Natural killer cell treated with Interleukin-12 subunit alpha and Interleukin-12 subunit beta and Interleukin-15 and Interleukin-18, amount 100 ng/mL, for 72 hours (primary cell): ENCODE data around the gene MAP3K19. TPM values are rescaled to one million over a fixed set of nuclear protein-coding genes. Genes with fewer than 3 reads are reported as not detected.
"Not testable (repeated sequence)": the region's sequence is repeated elsewhere in the genome, so short reads cannot be mapped to it uniquely, and the experiment has no call there.

Experiments
- ATAC-seq, 2 donors: fragments of 150-1000 bp; cut with Tn5 transposase in 1 of 2; sonication (Bioruptor Pico), chemical (Tn5 transposase) in 1 of 2; 2 replicates each; pipeline ENCODE4 v1.10.0; 2021
- DNase-seq: peaks from one replicate; pipeline ENCODE4 v3.0.0; 2022; ENCODE audit warnings: low spot score
- H3K27ac Mint-ChIP-seq, 2 donors: 1 replicate in 1 of 2; 2 replicates in 1 of 2; pipeline ENCODE4 v1.8.0; 2022; ENCODE audit warnings: mixed read lengths in 2 of 2, mild to moderate bottlenecking in 1 of 2, moderate library complexity in 1 of 2
- H3K27me3 Mint-ChIP-seq, 2 donors: 1 replicate in 1 of 2; 2 replicates in 1 of 2; pipeline ENCODE4 v1.8.0; 2022; ENCODE audit warnings: mixed read lengths in 2 of 2
- H3K36me3 Mint-ChIP-seq: one replicate; pipeline ENCODE4 v1.8.0; 2022; ENCODE audit warnings: mixed read lengths
- H3K4me1 Mint-ChIP-seq, 2 donors: 1 replicate in 1 of 2; 2 replicates in 1 of 2; pipeline ENCODE4 v1.8.0; 2022; ENCODE audit warnings: low read depth in 2 of 2, mixed read lengths in 2 of 2, mild to moderate bottlenecking in 1 of 2
- H3K4me3 Mint-ChIP-seq: one replicate; pipeline ENCODE4 v1.8.0; 2022; ENCODE audit warnings: mixed read lengths
- H3K9me3 Mint-ChIP-seq: 2 replicates; pipeline ENCODE4 v1.8.0; 2022; ENCODE audit warnings: mixed read lengths
- total RNA-seq, 2 donors: library from RNA; stranded (reverse); gene quantifications; one replicate each; pipeline ENCODE4 v1.2.3, GENCODE V29; 2022

Gene MAP3K19
- total RNA-seq, 2 donors from 2014 or later: not detected

DNA sequence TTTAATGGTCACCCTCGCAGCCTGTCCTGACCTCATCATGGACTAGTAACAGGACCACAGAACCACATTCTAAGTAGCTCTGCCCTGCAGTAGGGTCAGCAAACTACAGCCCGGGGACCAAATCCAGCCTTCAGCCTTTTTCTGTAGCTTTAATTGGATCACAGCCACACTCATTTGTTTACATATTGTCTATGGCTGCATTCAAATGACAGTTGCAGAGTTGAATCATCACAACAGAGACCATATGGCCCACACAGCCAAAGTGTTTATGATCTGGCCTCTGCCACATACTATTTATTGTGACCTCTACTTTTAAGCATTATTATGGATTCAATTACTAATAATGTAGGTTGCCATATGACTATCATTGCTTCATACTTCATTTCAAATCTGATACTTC lies 47.7 kb downstream of the MAP3K19 start:
- Mint-ChIP-seq H3K4me1 (peaks cover 3 to 4% of the 10 kb centered on the region in 2 donors), H3K27me3 (peaks cover 12 to 16% of the 10 kb centered on the region in 2 donors)

GRCh38 chr2:134988994-134989605 lies 58.1 kb downstream of the MAP3K19 start:
- no peaks in the 10 kb centered on the region for H3K36me3 Mint-ChIP-seq
- H3K27ac Mint-ChIP-seq: no peak overlapping the region
- H3K4me3 Mint-ChIP-seq: no peak overlapping the region
- H3K4me1 Mint-ChIP-seq: peaks cover 0 to under 1% of the 10 kb centered on the region in 2 donors
- no peak for ATAC-seq
- H3K9me3 Mint-ChIP-seq: peaks cover 1% of the 10 kb centered on the region
- H3K27me3 Mint-ChIP-seq: peaks cover 14 to 17% of the 10 kb centered on the region in 2 donors
- DNase-seq: no peak

More for the DNA sequence above, 47.7 kb downstream of the MAP3K19 start:
- Mint-ChIP-seq H3K27ac (no peak overlapping the region), H3K4me3 (no peak overlapping the region), H3K9me3 (no peaks in the 10 kb centered on the region), H3K36me3 (no peaks in the 10 kb centered on the region)
- DNase-seq (no peak), ATAC-seq (no peak)

- H3K27me3 Mint-ChIP-seq: peaks cover 11 to 17% of the 10 kb centered on the region in 2 donors
- peaks cover 4% of the 10 kb centered on the region for H3K9me3 Mint-ChIP-seq
- ATAC-seq (no peak), DNase-seq (no peak)
- H3K4me3 Mint-ChIP-seq: no peak overlapping the region
- H3K36me3 Mint-ChIP-seq: no peaks in the 10 kb centered on the region
- H3K4me1 Mint-ChIP-seq: peaks cover 0 to 8% of the 10 kb centered on the region in 2 donors
- H3K27ac Mint-ChIP-seq: no peak overlapping the region
These were observed 62.2 kb downstream of the MAP3K19 start for GRCh38 chr2:134985061-134985460.

GRCh38 chr2:134982603-134983002 lies 64.6 kb downstream of the MAP3K19 start:
- no peak overlapping the region for H3K4me3 Mint-ChIP-seq
- peaks cover 4% of the 10 kb centered on the region for H3K9me3 Mint-ChIP-seq
- peaks cover 10 to 11% of the 10 kb centered on the region in 2 donors for H3K27me3 Mint-ChIP-seq
- H3K4me1 Mint-ChIP-seq: peaks cover 0 to 8% of the 10 kb centered on the region in 2 donors
- H3K27ac Mint-ChIP-seq: peak overlapping the region in 1 of 2 donors; percentile 29
- H3K36me3 Mint-ChIP-seq: no peaks in the 10 kb centered on the region
- ATAC-seq (no peak), DNase-seq (no peak)

DNA sequence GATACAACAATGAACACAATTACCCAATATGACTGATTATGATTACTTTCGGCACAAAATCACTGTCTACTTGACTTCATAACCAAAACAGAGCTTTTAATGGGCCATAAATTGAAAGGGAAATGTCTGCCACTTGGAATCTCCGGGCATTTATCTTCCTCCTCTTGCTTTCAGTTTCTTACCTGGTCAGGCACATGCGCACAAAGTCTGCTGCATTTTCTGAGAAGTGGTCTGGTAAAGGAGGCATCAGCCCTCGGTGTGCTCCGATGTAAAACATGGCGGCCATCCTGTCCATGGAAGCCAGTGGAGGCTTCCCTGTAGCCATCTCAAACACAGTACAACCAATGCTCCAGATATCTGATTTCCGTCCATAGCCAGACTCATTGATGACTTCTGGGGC lies 66.6 kb downstream of the MAP3K19 start:
- Mint-ChIP-seq H3K27ac (no peak overlapping the region), H3K4me1 (peaks cover 0 to 8% of the 10 kb centered on the region in 2 donors), H3K27me3 (peaks cover 3 to 6% of the 10 kb centered on the region in 2 donors), H3K4me3 (no peak overlapping the region), H3K36me3 (no peaks in the 10 kb centered on the region), H3K9me3 (peaks cover 4% of the 10 kb centered on the region)
- no peak for DNase-seq
- no peak for ATAC-seq

GRCh38 chr2:134979221-134979620 lies 68.0 kb downstream of the MAP3K19 start:
- Mint-ChIP-seq H3K4me1 (peaks cover 0 to 8% of the 10 kb centered on the region in 2 donors), H3K27me3 (peaks cover 3 to 6% of the 10 kb centered on the region in 2 donors), H3K36me3 (peaks cover 8% of the 10 kb centered on the region), H3K27ac (no peak overlapping the region), H3K4me3 (no peak overlapping the region), H3K9me3 (peaks cover 12% of the 10 kb centered on the region)
- no peak for DNase-seq
- ATAC-seq: no peak

DNA sequence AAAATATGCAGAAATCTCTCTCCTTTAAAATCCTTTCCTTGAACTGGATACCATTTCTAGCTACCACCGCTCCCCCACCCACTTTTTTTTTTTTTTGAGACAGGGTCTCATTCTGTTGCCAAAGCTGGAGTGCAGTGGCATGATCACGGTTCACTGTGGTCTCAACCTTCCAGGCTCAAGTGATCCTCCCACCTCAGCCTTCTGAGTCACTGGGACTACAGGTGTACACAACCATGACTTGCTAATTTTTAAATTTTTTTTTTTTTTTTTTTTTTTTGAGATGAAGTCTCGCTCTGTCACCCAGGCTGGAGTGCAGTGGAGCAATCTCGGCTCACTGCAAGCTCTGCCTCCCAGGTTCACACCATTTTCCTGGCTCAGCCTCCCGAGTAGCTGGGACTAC lies 70.1 kb downstream of the MAP3K19 start:
- H3K4me3 Mint-ChIP-seq, H3K4me1 Mint-ChIP-seq, H3K27me3 Mint-ChIP-seq, H3K27ac Mint-ChIP-seq, DNase-seq, ATAC-seq: not testable (repeated sequence)
- peaks cover 22% of the 10 kb centered on the region for H3K36me3 Mint-ChIP-seq
- H3K9me3 Mint-ChIP-seq: peaks cover 13% of the 10 kb centered on the region

DNA sequence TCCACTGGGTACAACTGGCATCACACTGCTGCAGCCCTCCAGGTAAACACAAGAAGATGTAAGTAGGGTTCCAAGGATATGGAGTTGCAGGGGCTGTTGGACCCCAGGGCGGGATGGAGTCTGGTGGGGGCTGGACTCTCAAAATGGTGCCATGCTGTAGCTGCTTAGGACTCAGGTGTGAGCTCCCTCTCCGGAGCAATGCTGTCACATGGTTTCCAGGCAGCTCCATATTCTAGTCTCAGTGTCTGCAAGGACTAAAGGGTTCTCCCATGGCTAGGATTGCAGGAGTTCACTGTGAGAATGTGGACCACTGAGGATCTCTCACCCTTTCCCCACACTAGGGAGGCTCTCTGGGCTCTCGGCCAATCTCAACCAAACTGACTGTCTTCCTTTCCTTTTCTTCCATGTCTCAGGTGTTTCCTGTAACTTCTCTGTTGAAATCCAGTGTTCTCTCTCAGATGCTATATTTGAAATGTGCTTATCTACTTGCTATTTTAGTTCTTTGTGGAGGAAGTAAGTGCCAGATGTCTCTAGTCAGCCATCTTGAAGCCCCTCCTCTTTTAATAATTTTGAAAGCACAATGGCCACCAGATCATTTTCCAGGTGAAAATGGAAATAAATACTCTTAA lies 71.1 kb downstream of the MAP3K19 start:
- Mint-ChIP-seq H3K36me3 (peaks cover 22% of the 10 kb centered on the region), H3K4me3 (no peak overlapping the region), H3K27ac (no peak overlapping the region), H3K4me1 (no peaks in the 10 kb centered on the region), H3K27me3 (peaks cover 5 to 6% of the 10 kb centered on the region in 2 donors), H3K9me3 (peaks cover 13% of the 10 kb centered on the region)
- DNase-seq (no peak), ATAC-seq (no peak)

DNA sequence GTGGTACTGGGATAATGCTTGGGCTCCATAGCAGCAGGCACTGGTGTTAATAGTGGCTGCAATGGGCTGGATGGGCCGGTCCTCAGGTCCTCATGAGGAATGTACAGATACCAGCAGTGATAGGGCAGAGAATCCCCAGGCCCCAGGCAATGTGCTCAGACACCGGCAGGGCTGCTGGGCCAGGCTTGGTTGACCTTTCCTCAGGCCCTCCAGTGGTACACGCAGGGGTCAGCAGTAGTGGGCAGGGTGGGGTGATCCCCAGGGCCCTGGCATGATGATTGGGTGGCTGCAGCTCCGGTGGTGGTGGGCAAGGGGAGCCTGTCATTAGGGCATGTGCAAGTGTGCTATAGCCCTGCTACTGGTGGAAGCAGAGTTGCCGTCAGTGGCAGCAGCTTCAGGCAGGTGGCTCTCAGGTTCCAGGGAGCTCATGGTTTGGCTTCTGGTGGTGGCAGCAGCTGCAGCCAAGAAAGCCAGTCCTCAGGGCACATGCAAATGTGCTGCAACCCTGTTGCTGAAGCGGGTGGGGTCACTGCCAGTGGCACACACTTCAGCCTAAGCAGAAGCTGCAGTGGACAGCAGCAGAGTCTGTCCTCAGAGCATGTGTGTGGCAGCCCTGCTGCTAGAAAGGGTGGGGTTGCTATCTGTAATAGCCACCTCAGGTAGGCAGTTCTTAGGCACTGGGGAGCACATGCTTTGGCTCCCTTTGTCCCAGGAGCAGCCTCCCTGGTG lies 71.8 kb downstream of the MAP3K19 start:
- ATAC-seq: peak in 1 of 2 donors; percentile 36
- peaks cover 13% of the 10 kb centered on the region for H3K9me3 Mint-ChIP-seq
- H3K27me3 Mint-ChIP-seq: peaks cover 4 to 6% of the 10 kb centered on the region in 2 donors
- H3K4me3 Mint-ChIP-seq: no peak overlapping the region
- H3K4me1 Mint-ChIP-seq: no peaks in the 10 kb centered on the region
- no peak for DNase-seq
- H3K27ac Mint-ChIP-seq: no peak overlapping the region
- peaks cover 22% of the 10 kb centered on the region for H3K36me3 Mint-ChIP-seq

DNA sequence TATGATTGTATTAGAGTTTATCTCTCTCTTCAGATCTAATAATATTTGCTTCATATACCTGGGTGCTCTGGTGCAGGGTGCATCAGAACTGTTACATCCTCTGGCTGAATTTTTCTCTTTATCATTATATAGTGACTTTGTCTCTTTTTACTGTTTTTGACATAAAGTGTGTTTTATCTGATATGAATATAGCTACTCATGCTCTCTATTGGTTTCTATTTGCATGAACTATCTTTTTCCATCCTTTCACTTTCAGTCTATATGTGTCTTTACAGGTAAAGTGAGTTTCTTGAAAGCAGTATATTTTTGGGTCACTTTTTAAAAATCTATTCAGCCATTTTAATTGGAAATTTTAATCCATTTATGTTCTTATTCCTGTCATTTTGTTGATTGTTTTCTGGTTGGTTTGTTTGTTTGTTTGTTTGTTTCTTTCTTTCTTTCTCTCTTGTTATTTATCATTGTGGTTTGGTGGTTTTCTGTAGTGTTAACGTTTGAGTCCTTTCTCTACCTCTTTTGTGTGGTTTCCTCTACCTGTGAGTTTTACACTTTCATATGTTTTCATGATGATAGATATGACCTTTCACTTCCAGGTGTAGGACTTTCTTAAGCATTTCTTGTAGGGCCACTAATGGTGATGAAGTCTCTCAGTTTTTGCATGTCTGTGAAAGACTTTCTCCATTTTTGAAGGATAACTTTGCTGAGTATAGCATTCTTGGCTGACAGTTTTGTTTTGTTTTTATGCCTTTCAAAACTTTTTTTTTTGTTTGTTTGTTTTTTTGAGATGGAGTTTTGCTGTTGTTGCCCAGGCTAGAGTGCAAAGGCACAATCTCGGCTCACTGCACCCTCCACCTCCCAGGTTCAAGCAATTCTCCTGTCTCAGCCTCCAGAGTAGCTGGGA lies 73.8 kb downstream of the MAP3K19 start:
- no peak for ATAC-seq
- H3K4me3 Mint-ChIP-seq: no peak overlapping the region
- peaks cover 22% of the 10 kb centered on the region for H3K36me3 Mint-ChIP-seq

GRCh38 chr2:134967166-134967565 lies 80.1 kb downstream of the MAP3K19 start:
- not testable (repeated sequence) for H3K36me3 Mint-ChIP-seq, H3K27me3 Mint-ChIP-seq, H3K27ac Mint-ChIP-seq, DNase-seq, H3K4me1 Mint-ChIP-seq, H3K9me3 Mint-ChIP-seq, H3K4me3 Mint-ChIP-seq, ATAC-seq

More for the DNA sequence above, 73.8 kb downstream of the MAP3K19 start:
- peaks cover 13% of the 10 kb centered on the region for H3K9me3 Mint-ChIP-seq
- H3K27ac Mint-ChIP-seq: no peak overlapping the region
- H3K4me1 Mint-ChIP-seq: peaks cover 0 to 4% of the 10 kb centered on the region in 2 donors
- DNase-seq: no peak
- peaks cover 1 to 2% of the 10 kb centered on the region in 2 donors for H3K27me3 Mint-ChIP-seq

GRCh38 chr2:134957477-134957876 lies 89.8 kb downstream of the MAP3K19 start:
- no peak for DNase-seq

DNA sequence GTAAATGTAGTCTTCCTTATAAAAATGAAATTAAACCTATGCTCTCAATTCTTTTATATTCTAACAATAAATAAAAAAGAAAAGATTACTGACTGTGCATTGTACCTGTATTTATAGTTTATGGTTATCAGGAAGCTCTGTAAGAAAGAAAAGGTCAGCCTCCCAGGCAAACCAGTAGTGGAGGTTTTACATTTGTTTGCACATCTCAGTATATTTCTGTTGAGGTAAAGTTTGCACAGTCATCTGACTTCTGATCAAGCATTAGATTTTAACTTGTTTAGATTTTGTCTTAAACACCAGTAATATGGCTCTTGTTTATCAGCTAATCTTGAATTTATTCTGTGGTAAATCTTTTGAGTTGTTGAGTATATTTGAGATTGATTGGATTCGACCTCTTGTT lies 91.5 kb downstream of the MAP3K19 start:
- no peak for DNase-seq

More at GRCh38 chr2:134957477-134957876, 89.8 kb downstream of the MAP3K19 start:
- Mint-ChIP-seq H3K4me1 (peaks cover 5 to 18% of the 10 kb centered on the region in 2 donors), H3K9me3 (no peaks in the 10 kb centered on the region), H3K36me3 (peaks cover 10% of the 10 kb centered on the region), H3K4me3 (no peak overlapping the region), H3K27me3 (no peaks in the 10 kb centered on the region), H3K27ac (no peak overlapping the region)
- no peak for ATAC-seq

More for the DNA sequence above, 91.5 kb downstream of the MAP3K19 start:
- ATAC-seq: no peak
- Mint-ChIP-seq H3K9me3 (no peaks in the 10 kb centered on the region), H3K4me3 (no peak overlapping the region), H3K36me3 (peaks cover 15% of the 10 kb centered on the region), H3K4me1 (peaks cover 10 to 15% of the 10 kb centered on the region in 2 donors), H3K27ac (no peak overlapping the region), H3K27me3 (no peaks in the 10 kb centered on the region)
